Measurements from ENCODE around the gene SH3RF3. TPM values are rescaled to one million over a fixed set of nuclear protein-coding genes. Genes with fewer than 3 reads are reported as not detected.

SH3RF3 gene
- total RNA-seq, 1 experiment from 2014 or later, result 21.7 TPM

- ChIA-PET POLR2A (no interaction called here), CTCF (interaction anchor here (0.6 kb wide), 2 partner anchors 133 to 452 kb away, joined by 3 read pairs; no protein-coding TSS in a partner anchor)
- no peak overlapping the region for H3K27ac Mint-ChIP-seq (ENCODE audit: low read depth, unreplicated experiment)
- peaks cover 6% of the 10 kb centered on the region for H3K36me3 Mint-ChIP-seq (ENCODE audit: insufficient read depth, unreplicated experiment)
- H3K9me3 Mint-ChIP-seq (ENCODE audit: unreplicated experiment), result no peaks in the 10 kb centered on the region
- intact Hi-C loops (cut with micrococcal nuclease), result loop anchor here (1.0 to 10.0 kb wide), 2 partner anchors 131 to 255 kb away; no protein-coding TSS in a partner anchor
- TF ChIP-seq CTCF (IDR thresholded peaks at IDR 0.05; ENCODE audit: unreplicated experiment), result no peak
- no peaks in the 10 kb centered on the region for H3K27me3 Mint-ChIP-seq (ENCODE audit: insufficient read depth, unreplicated experiment)
- H3K4me3 Mint-ChIP-seq (ENCODE audit: unreplicated experiment), result no peak overlapping the region
- H3K4me1 Mint-ChIP-seq (ENCODE audit: insufficient read depth, unreplicated experiment), result peaks cover 22% of the 10 kb centered on the region
- DNase-seq (ENCODE audit: unreplicated experiment), result no peak
- BruUV-seq (replicated peaks), result no TSS peak
Measured at GRCh38 chr2:109259671-109260070, 130.7 kb downstream of the SH3RF3 start.

DNA sequence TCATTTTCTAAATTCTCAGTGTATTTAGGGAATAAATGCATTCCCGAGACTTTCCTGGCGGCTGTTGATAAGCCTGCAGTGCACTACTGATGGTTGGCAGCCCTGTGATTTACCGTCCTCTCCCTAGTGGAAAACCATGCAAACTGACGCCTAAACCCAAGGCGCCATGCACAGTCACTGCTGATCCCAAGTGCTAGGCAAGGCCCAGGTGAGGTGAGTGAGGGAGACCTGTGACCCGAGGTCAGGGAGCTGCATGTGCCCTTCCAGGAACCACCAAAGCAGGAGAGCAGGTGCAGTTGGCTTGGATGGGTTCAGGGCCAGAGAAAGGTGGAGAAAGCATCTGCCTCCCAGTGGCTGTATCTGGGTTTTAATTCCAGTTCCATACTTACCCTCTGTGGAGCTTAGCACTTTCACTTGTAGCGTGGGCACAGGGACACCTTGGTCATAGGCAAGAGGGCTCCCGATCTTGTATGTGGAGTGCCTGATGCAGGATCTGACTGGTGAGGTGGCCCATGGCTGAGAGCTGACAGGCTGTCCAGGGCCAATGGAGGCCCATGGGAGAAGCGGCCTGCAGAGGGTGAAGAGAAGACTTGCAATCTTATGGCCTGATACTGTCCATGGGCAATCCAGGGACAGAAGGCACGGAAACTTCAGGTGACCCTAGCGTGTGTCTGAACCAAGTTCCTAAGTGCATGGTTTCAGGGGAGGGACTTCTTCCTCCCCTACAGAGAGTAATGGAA, 131.3 kb downstream of the SH3RF3 start:
- DNase-seq (ENCODE audit: unreplicated experiment), result no peak
- Mint-ChIP-seq H3K4me3 (ENCODE audit: unreplicated experiment) (no peak overlapping the region), H3K27me3 (ENCODE audit: insufficient read depth, unreplicated experiment) (no peaks in the 10 kb centered on the region), H3K9me3 (ENCODE audit: unreplicated experiment) (no peaks in the 10 kb centered on the region), H3K36me3 (ENCODE audit: insufficient read depth, unreplicated experiment) (peaks cover 6% of the 10 kb centered on the region), H3K27ac (ENCODE audit: low read depth, unreplicated experiment) (no peak overlapping the region), H3K4me1 (ENCODE audit: insufficient read depth, unreplicated experiment) (peaks cover 28% of the 10 kb centered on the region)
- TF ChIP-seq CTCF (IDR thresholded peaks at IDR 0.05; ENCODE audit: unreplicated experiment), result no peak
- no TSS peak for BruUV-seq (replicated peaks)
- POLR2A ChIA-PET, result no interaction called here
- intact Hi-C loops (cut with micrococcal nuclease), result loop anchor here (1.0 to 10.0 kb wide), 2 partner anchors 132 to 255 kb away; no protein-coding TSS in a partner anchor
- CTCF ChIA-PET, result interaction anchor here (0.5 to 0.6 kb wide), 3 partner anchors 20 to 453 kb away, joined by 3 to 4 read pairs (median 3); no protein-coding TSS in a partner anchor

- intact Hi-C loops (cut with micrococcal nuclease), result loop anchor here (1.0 to 10.0 kb wide), 2 partner anchors 133 to 254 kb away; no protein-coding TSS in a partner anchor
- peaks cover 33% of the 10 kb centered on the region for H3K4me1 Mint-ChIP-seq (ENCODE audit: insufficient read depth, unreplicated experiment)
Measured at GRCh38 chr2:109260886-109261700, 132.1 kb downstream of the SH3RF3 start.

More at GRCh38 chr2:109260886-109261700, 132.1 kb downstream of the SH3RF3 start:
- DNase-seq (ENCODE audit: unreplicated experiment), result peak; percentile 47
- peaks cover 6% of the 10 kb centered on the region for H3K36me3 Mint-ChIP-seq (ENCODE audit: insufficient read depth, unreplicated experiment)
- H3K9me3 Mint-ChIP-seq (ENCODE audit: unreplicated experiment), result no peaks in the 10 kb centered on the region
- ChIA-PET CTCF (interaction anchor here (0.7 to 1.5 kb wide), 3 partner anchors 36 to 249 kb away, joined by 3 to 4 read pairs (median 3); no protein-coding TSS in a partner anchor), POLR2A (no interaction called here)
- BruUV-seq (replicated peaks), result no TSS peak
- no peak overlapping the region for H3K27ac Mint-ChIP-seq (ENCODE audit: low read depth, unreplicated experiment)
- H3K27me3 Mint-ChIP-seq (ENCODE audit: insufficient read depth, unreplicated experiment), result no peaks in the 10 kb centered on the region
- peak; percentile 28 for TF ChIP-seq CTCF (IDR thresholded peaks at IDR 0.05; ENCODE audit: unreplicated experiment)
- no peak overlapping the region for H3K4me3 Mint-ChIP-seq (ENCODE audit: unreplicated experiment)
